GF-D8 (cell line): Measurements from ENCODE around the gene NKIRAS1.
"Not testable (repeated sequence)": the region's sequence is repeated elsewhere in the genome, so short reads cannot be mapped to it uniquely, and the experiment has no call there.

Experiments used
- DNase-seq: peaks from one replicate; lab custom pipeline; 2025; lab: John Stamatoyannopoulos, UW

Gene NKIRAS1

DNA sequence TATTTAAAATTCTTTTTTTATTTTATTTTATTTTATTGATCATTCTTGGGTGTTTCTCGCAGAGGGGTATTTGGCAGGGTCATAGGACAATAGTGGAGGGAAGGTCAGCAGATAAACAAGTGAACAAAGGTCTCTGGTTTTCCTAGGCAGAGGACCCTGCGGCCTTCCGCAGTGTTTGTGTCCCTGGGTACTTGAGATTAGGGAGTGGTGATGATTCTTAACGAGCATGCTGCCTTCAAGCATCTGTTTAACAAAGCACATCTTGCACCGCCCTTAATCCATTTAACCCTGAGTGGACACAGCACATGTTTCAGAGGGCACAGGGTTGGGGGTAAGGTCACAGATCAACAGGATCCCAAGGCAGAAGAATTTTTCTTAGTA lies 46.1 kb downstream of the NKIRAS1 start:
- not testable (repeated sequence) for DNase-seq

- no peak for DNase-seq
These were observed 46.7 kb downstream of the NKIRAS1 start for GRCh38 chr3:23869977-23870662.

- DNase-seq: no peak
These were observed 49.0 kb downstream of the NKIRAS1 start for GRCh38 chr3:23867838-23868237.

GRCh38 chr3:23867400-23867799 lies 49.4 kb downstream of the NKIRAS1 start:
- DNase-seq: no peak

DNA sequence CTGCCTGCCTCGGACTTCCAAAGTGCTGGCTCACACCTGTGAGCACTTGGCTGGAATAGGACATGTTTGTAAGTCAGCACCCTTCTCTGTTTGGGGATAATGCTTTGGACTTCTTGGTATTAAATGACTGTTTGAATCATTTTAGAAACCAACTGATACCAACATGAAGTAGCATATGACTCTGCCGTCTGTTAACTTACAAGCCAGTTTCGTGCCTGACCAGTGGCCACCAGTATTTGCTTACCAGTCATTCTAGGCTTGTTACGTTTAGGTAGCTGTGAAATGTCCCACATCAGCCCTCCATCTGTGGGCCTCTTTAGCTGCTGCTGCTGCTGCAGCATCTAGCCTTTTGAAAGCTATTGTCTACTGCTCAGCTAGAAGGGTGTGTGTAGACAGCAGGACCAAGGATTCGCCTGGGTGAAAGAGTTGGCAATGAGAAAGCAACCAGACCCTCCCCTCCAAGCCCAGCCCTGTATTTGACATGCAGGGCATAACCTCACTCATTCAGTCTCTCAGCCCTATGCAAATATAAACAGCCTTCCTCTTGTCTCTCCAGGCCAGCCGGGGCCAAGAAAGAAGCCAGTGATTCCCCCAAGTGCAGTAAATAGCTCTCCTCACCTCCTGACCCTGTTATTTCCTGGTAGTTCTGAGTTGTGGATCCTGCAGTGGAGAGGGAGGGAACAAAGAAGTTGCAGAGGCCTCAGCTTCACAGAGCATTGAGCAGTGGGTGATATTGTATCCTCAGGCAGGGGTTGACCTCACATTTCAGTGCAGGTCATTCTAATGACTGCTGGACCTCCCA lies 51.0 kb downstream of the NKIRAS1 start:
- no peak for DNase-seq

GRCh38 chr3:23864931-23865330 lies 51.9 kb downstream of the NKIRAS1 start:
- DNase-seq: no peak

GRCh38 chr3:23863060-23863459 lies 53.7 kb downstream of the NKIRAS1 start:
- DNase-seq: no peak

DNA sequence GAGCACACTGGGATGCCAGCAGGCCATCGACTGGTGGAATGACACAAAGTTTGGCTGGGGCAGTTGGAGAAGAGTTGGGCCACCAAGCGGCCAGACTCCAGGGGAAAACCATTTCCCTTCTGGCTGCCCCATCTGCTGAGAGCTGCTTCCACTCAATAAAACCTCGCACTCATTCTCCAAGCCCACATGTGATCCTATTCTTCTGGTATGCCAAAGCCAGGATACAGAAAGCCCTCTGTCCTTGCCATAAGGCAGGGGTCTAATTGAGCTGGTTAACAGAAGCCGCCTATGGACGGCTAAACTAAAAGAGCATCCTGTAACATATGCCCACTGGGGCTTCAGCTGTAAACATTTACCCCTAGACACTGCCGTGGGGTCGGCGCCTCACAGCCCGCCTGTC lies 55.1 kb downstream of the NKIRAS1 start:
- no peak for DNase-seq

- DNase-seq: no peak
These were observed 56.9 kb downstream of the NKIRAS1 start for GRCh38 chr3:23859839-23860382.

- no peak for DNase-seq
These were observed 57.6 kb downstream of the NKIRAS1 start for GRCh38 chr3:23859012-23859743.

- no peak for DNase-seq
These were observed 60.5 kb downstream of the NKIRAS1 start for GRCh38 chr3:23856286-23856685.

GRCh38 chr3:23849462-23849861 lies 67.3 kb downstream of the NKIRAS1 start:
- DNase-seq: not testable (repeated sequence)

- DNase-seq: no peak
These were observed 71.2 kb downstream of the NKIRAS1 start for GRCh38 chr3:23845326-23846216.

GRCh38 chr3:23843869-23844268 lies 72.9 kb downstream of the NKIRAS1 start:
- no peak for DNase-seq
